ENCODE measurements around the gene EIF4A3. TPM values are rescaled to one million over a fixed set of nuclear protein-coding genes. Genes with fewer than 3 reads are reported as not detected.

Gene EIF4A3
- total RNA-seq, 3 donors from 2014 or later = 46.2 to 93.1 (median 67.9) TPM

DNA sequence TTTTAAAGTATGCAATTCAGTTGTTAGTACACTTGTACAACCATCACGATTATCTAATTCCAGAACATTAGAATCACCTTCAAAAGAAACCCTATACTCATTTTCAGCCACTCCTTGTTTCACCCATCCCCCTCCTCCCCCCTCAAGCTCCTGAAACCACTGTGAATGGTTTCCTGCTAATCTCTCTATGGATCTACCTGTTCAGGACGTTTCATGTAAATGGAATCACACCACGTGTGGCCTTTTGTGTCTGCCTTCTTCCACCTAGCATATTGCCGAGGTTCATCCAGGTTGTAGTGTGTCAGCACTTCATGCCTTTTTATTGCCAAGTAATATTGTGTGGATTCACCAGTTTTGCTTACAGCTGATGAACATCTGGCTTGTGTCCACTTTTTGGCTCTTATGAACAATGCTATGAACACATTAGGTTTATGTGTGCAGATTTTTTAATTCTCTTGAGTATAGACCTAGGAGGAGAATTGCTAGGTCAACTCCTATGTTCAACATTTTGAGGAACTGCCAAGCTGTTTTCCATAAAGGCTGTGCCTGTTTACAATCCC, 17.8 kb downstream of the EIF4A3 start:
- Histone ChIP-seq H3K9me3 (no peaks in the 10 kb centered on the region), H3K27ac (no peak overlapping the region), H3K4me3 (no peak overlapping the region), H3K27me3 (no peaks in the 10 kb centered on the region), H3K4me1 (peaks cover 0 to 5% of the 10 kb centered on the region in 2 donors), H3K36me3 (no peaks in the 10 kb centered on the region)
- TF ChIP-seq POLR2AphosphoS5 (IDR thresholded peaks at IDR 0.05) = no peak
- no peak for TF ChIP-seq CTCF (IDR thresholded peaks at IDR 0.05)
- TF ChIP-seq POLR2A (IDR thresholded peaks at IDR 0.05) = no peak
- intact Hi-C loops (cut with DNase I; ENCODE audit: low total_unique reads) = no loop called here
- DNase-seq (ENCODE audit: low spot score in 2 of 2) = no peak

- intact Hi-C loops (cut with DNase I; ENCODE audit: low total_unique reads) = no loop called here
- DNase-seq (ENCODE audit: low spot score in 2 of 2) = no peak
- no peaks in the 10 kb centered on the region for H3K9me3 ChIP-seq
These were observed 20.5 kb downstream of the EIF4A3 start for GRCh38 chr17:80126449-80126715.

GRCh38 chr17:80125656-80126448, 21.1 kb downstream of the EIF4A3 start:
- H3K9me3 ChIP-seq = no peaks in the 10 kb centered on the region
- no peaks in the 10 kb centered on the region for H3K27me3 ChIP-seq
- no peaks in the 10 kb centered on the region for H3K36me3 ChIP-seq
- DNase-seq (ENCODE audit: low spot score in 2 of 2) = peak in 1 of 2 donors; percentile 80
- intact Hi-C loops (cut with DNase I; ENCODE audit: low total_unique reads) = no loop called here
- no peak overlapping the region for H3K4me3 ChIP-seq
- TF ChIP-seq POLR2AphosphoS5 (IDR thresholded peaks at IDR 0.05) = peak in 2 of 3 donors; percentile 20 to 34
- no peak for TF ChIP-seq POLR2A (IDR thresholded peaks at IDR 0.05)
- peaks cover 0 to 7% of the 10 kb centered on the region in 2 donors for H3K4me1 ChIP-seq
- H3K27ac ChIP-seq = peak overlapping the region; percentile 57 to 89

More at GRCh38 chr17:80126449-80126715, 20.5 kb downstream of the EIF4A3 start:
- Histone ChIP-seq H3K27ac (peak overlapping the region; percentile 57 to 89), H3K27me3 (no peaks in the 10 kb centered on the region), H3K4me1 (peaks cover 0 to 7% of the 10 kb centered on the region in 2 donors), H3K36me3 (no peaks in the 10 kb centered on the region), H3K4me3 (no peak overlapping the region)
- TF ChIP-seq POLR2AphosphoS5 (IDR thresholded peaks at IDR 0.05) (no peak), POLR2A (IDR thresholded peaks at IDR 0.05) (no peak), CTCF (IDR thresholded peaks at IDR 0.05) (no peak)

GRCh38 chr17:80124351-80124981, 22.5 kb downstream of the EIF4A3 start:
- H3K27me3 ChIP-seq = no peaks in the 10 kb centered on the region
- peak; percentile 21 to 75 (median 71) for TF ChIP-seq POLR2AphosphoS5 (IDR thresholded peaks at IDR 0.05)
- TF ChIP-seq POLR2A (IDR thresholded peaks at IDR 0.05) = no peak
- peak in 1 of 3 donors; percentile 22 for TF ChIP-seq CTCF (IDR thresholded peaks at IDR 0.05)
- H3K9me3 ChIP-seq = no peaks in the 10 kb centered on the region
- H3K4me3 ChIP-seq = peak overlapping the region in 1 of 3 donors; percentile 9
- DNase-seq (ENCODE audit: low spot score in 2 of 2) = peak in 1 of 2 donors; percentile 97
- peak overlapping the region; percentile 87 to 89 for H3K27ac ChIP-seq
- intact Hi-C loops (cut with DNase I; ENCODE audit: low total_unique reads) = no loop called here
- H3K36me3 ChIP-seq = no peaks in the 10 kb centered on the region
- H3K4me1 ChIP-seq = peaks cover 0 to 7% of the 10 kb centered on the region in 2 donors

- DNase-seq (ENCODE audit: low spot score in 2 of 2) = peak; percentile 58 to 82
- Histone ChIP-seq H3K36me3 (no peaks in the 10 kb centered on the region), H3K4me1 (peaks cover 0 to 7% of the 10 kb centered on the region in 2 donors), H3K4me3 (no peak overlapping the region), H3K27ac (peak overlapping the region; percentile 87 to 89), H3K27me3 (no peaks in the 10 kb centered on the region), H3K9me3 (no peaks in the 10 kb centered on the region)
- TF ChIP-seq POLR2AphosphoS5 (IDR thresholded peaks at IDR 0.05) (no peak), CTCF (IDR thresholded peaks at IDR 0.05) (no peak), POLR2A (IDR thresholded peaks at IDR 0.05) (no peak)
- intact Hi-C loops (cut with DNase I; ENCODE audit: low total_unique reads) = no loop called here
These were observed 23.1 kb downstream of the EIF4A3 start for GRCh38 chr17:80123791-80124190.
